SK-N-SH (cell line): ENCODE measurements around the gene PCNT. TPM values are rescaled to one million over a fixed set of nuclear protein-coding genes. Genes with fewer than 3 reads are reported as not detected.

Source experiments
- CTCF ChIA-PET: fragments of 300-600, 350-600 bp; formaldehyde crosslinking; extraction: SDS; loops from one replicate; lab custom pipeline; 2021; lab: Yijun Ruan, JAX
- POLR2A ChIA-PET: fragments of 350-600 bp; sonication (Branson Sonifier 250); formaldehyde crosslinking; extraction: SDS; loops from one replicate; lab custom pipeline; 2020; ENCODE audit warnings: antibody characterized with exemption, inconsistent platforms; lab: Yijun Ruan, JAX
- DNase-seq: peaks from one replicate; pipeline ENCODE4 v3.0.0; 2012
- H2AFZ ChIP-seq: fragments of 200-600 bp; sonication (generic); 2 replicates; pipeline ENCODE4 v1.8.1; 2016; ENCODE audit warnings: antibody characterized with exemption, mild to moderate bottlenecking, low read depth
- H3F3A ChIP-seq: fragments of 200-600 bp; sonication (generic); replicated peaks from 2 replicates; pipeline ENCODE3; 2016; ENCODE audit warnings: antibody characterized with exemption, mild to moderate bottlenecking; ENCODE audit not compliant: insufficient read depth
- H3K27ac ChIP-seq, 2 experiments: fragments of 200-500 bp in 1 of 2; fragments of 200-600 bp in 1 of 2; sonication (Bioruptor generic) in 1 of 2; sonication (generic), shearing (Covaris generic) in 1 of 2; 2 replicates each; pipeline versions ENCODE4 v1.5.1 to v1.6.1; 2014 to 2016; ENCODE audit warnings: low read depth in 2 of 2, inconsistent platforms in 1 of 2, low read length in 1 of 2, mild to moderate bottlenecking in 1 of 2, mixed read lengths in 1 of 2
- H3K27me3 ChIP-seq: fragments of 200-600 bp; sonication (generic), shearing (Covaris generic); 2 replicates; pipeline ENCODE4 v1.6.1; 2016; ENCODE audit warnings: mixed run types; ENCODE audit not compliant: insufficient read depth
- H3K36me3 ChIP-seq, 2 experiments: fragments of 200-500 bp in 1 of 2; fragments of 200-600 bp in 1 of 2; sonication (Bioruptor generic) in 1 of 2; sonication (generic) in 1 of 2; replicated peaks in 1 of 2; 2 replicates each; pipeline versions ENCODE3 to v1.5.1; 2014 to 2016; ENCODE audit warnings: low read length in 1 of 2, mild to moderate bottlenecking in 1 of 2; ENCODE audit not compliant: insufficient read depth in 2 of 2, control insufficient read depth in 1 of 2
- H3K4me1 ChIP-seq, 2 experiments: fragments of 200-500 bp in 1 of 2; fragments of 200-600 bp in 1 of 2; sonication (Bioruptor generic) in 1 of 2; sonication (generic), shearing (Covaris generic) in 1 of 2; 2 replicates each; pipeline versions ENCODE4 v1.5.1 to v1.6.1; 2014 to 2016; ENCODE audit warnings: low read depth in 1 of 2, low read length in 1 of 2, mixed run types in 1 of 2; ENCODE audit not compliant: insufficient read depth in 2 of 2, control insufficient read depth in 1 of 2
- H3K4me2 ChIP-seq: fragments of 200-600 bp; sonication (generic), shearing (Covaris generic); 2 replicates; pipeline ENCODE4 v1.6.1; 2017; ENCODE audit warnings: mixed run types
- H3K4me3 ChIP-seq, 2 experiments: fragments of 200-500 bp in 1 of 2; fragments of 200-600 bp in 1 of 2; sonication (Bioruptor generic) in 1 of 2; sonication (generic), shearing (Covaris generic) in 1 of 2; 2 replicates each; pipeline versions ENCODE4 v1.5.1 to v1.8.1; 2014 to 2016; ENCODE audit warnings: low read depth in 2 of 2, inconsistent platforms in 1 of 2, low read length in 1 of 2, mild to moderate bottlenecking in 1 of 2, mixed read lengths in 1 of 2, moderate library complexity in 1 of 2
- H3K79me2 ChIP-seq: fragments of 200-600 bp; sonication (generic); 2 replicates; pipeline ENCODE4 v1.8.1; 2017; ENCODE audit warnings: mild to moderate bottlenecking; ENCODE audit not compliant: insufficient read depth
- H3K9ac ChIP-seq: fragments of 200-600 bp; sonication (generic); 2 replicates; pipeline ENCODE4 v1.6.1; 2017; ENCODE audit warnings: mixed run types
- H3K9me2 ChIP-seq: fragments of 200-600 bp; sonication (generic); 2 replicates; pipeline ENCODE4 v1.6.1; 2017; ENCODE audit warnings: mixed run types
- H3K9me3 ChIP-seq: fragments of 200-600 bp; sonication (generic); 2 replicates; pipeline ENCODE4 v1.6.1; 2017; ENCODE audit warnings: mixed run types, mild to moderate bottlenecking, moderate library complexity
- H4K20me1 ChIP-seq: fragments of 200-600 bp; sonication (generic); 2 replicates; pipeline ENCODE4 v1.6.1; 2017; ENCODE audit warnings: mild to moderate bottlenecking, mixed run types; ENCODE audit not compliant: insufficient read depth
- CTCF ChIP-seq: fragments of 200-600 bp; sonication (generic); IDR thresholded peaks from 2 replicates; pipeline ENCODE4 v1.6.1; 2017; ENCODE audit warnings: antibody characterized with exemption, mild to moderate bottlenecking, moderate library complexity
- EP300 ChIP-seq, 2 experiments: IDR thresholded peaks; 2 replicates each; pipeline versions ENCODE4 v1.4.0 to v1.6.1; 2012; ENCODE audit warnings: borderline replicate concordance in 1 of 2, low read depth in 1 of 2, low read length in 1 of 2
- FOXJ3 ChIP-seq: sonication (generic); formaldehyde crosslinking; IDR thresholded peaks from 2 replicates; pipeline ENCODE4 v1.5.1; 2020; ENCODE audit warnings: mild to moderate bottlenecking, missing genetic modification reagents
- GATA2 ChIP-seq: sonication (generic); formaldehyde crosslinking; IDR thresholded peaks from 2 replicates; pipeline ENCODE4 v1.5.0; 2020; ENCODE audit warnings: mild to moderate bottlenecking, missing genetic modification reagents
- IRF3 ChIP-seq: fragments of 150-350 bp; IDR thresholded peaks from 2 replicates; pipeline ENCODE4 v1.6.1; 2016; ENCODE audit warnings: mild to moderate bottlenecking, low read depth, low read length
- MAX ChIP-seq: IDR thresholded peaks from 2 replicates; pipeline ENCODE4 v1.4.0; 2012; ENCODE audit warnings: low read depth
- MXI1 ChIP-seq: IDR thresholded peaks from 2 replicates; pipeline ENCODE4 v1.6.1; 2012; ENCODE audit warnings: mild to moderate bottlenecking, low read depth, low read length, improper control_type of control experiment
- POLR2AphosphoS5 ChIP-seq: IDR thresholded peaks from 2 replicates; pipeline ENCODE4 v1.6.1; 2012; ENCODE audit warnings: low read depth, low read length
- RAD21 ChIP-seq: IDR thresholded peaks from 2 replicates; pipeline ENCODE4 v1.6.1; 2012; ENCODE audit warnings: mild to moderate bottlenecking, low read length
- RCOR1 ChIP-seq: fragments of 150-350 bp; IDR thresholded peaks from 2 replicates; pipeline ENCODE4 v1.6.1; 2017; ENCODE audit warnings: antibody characterized with exemption, low read length
- REST ChIP-seq: IDR thresholded peaks from 2 replicates; pipeline ENCODE4 v1.6.1; 2012; ENCODE audit warnings: mild to moderate bottlenecking, low read depth, low read length, moderate library complexity
- SIN3A ChIP-seq: IDR thresholded peaks from 2 replicates; pipeline ENCODE4 v1.6.1; 2012; ENCODE audit warnings: low read depth, mild to moderate bottlenecking, low read length, moderate library complexity, borderline replicate concordance
- SMC3 ChIP-seq: IDR thresholded peaks from 2 replicates; pipeline ENCODE4 v1.6.1; 2012; ENCODE audit warnings: low read depth, low read length, improper control_type of control experiment
- USF1 ChIP-seq: IDR thresholded peaks from 2 replicates; pipeline ENCODE4 v1.4.0; 2012; ENCODE audit warnings: low read depth, borderline replicate concordance
- ZBTB33 ChIP-seq: IDR thresholded peaks from 2 replicates; pipeline ENCODE4 v1.4.0; 2012; ENCODE audit warnings: low read depth, borderline replicate concordance
- WGBS: methylation state at CpG from one replicate; pipeline ENCODE4 v1.1.6; 2017; ENCODE audit warnings: low lambda C conversion rate; 5-methylcytosine and 5-hydroxymethylcytosine counted together
- polyA plus RNA-seq, 3 experiments: library from polyadenylated mRNA; depleted of rRNA; stranded (reverse); fragments of >200 nt; gene quantifications; 2 replicates each; pipeline ENCODE4 v1.2.3, GENCODE V29; 2012

The PCNT gene
- polyA plus RNA-seq, 1 of the 3 experiments (the other 2 are of a cell fraction) = 15.7 TPM

GRCh38 chr21:46420241-46421190, 96.6 kb downstream of the PCNT start:
- H4K20me1 ChIP-seq = no peaks in the 10 kb centered on the region
- no peak overlapping the region for H3K27ac ChIP-seq
- TF ChIP-seq RAD21 (no peak), MAX (no peak), SIN3A (no peak), RCOR1 (no peak), CTCF (no peak), POLR2AphosphoS5 (no peak), USF1 (no peak)
- no peak for DNase-seq
- H3K36me3 ChIP-seq = peaks cover 6 to 36% of the 10 kb centered on the region in 2 experiments
- no peaks in the 10 kb centered on the region for H3K27me3 ChIP-seq
- ChIA-PET CTCF (interaction anchor here (0.8 to 1.2 kb wide), 2 partner anchors 158 to 276 kb away, joined by 3 read pairs; no protein-coding TSS in a partner anchor), POLR2A (no interaction called here)
- H3K4me3 ChIP-seq = no peak overlapping the region
- no peak overlapping the region for H3K9ac ChIP-seq
- H2AFZ ChIP-seq = no peak overlapping the region
- H3K79me2 ChIP-seq = no peaks in the 10 kb centered on the region
- WGBS = 91% methylated on average over 14 of the region's 16 CpGs
- no peaks in the 10 kb centered on the region for H3K9me2 ChIP-seq
- H3F3A ChIP-seq = no peaks in the 10 kb centered on the region
- no peaks in the 10 kb centered on the region for H3K4me1 ChIP-seq
- H3K4me2 ChIP-seq = no peak overlapping the region
- H3K9me3 ChIP-seq = no peaks in the 10 kb centered on the region

- Histone ChIP-seq H3K4me3 (no peak overlapping the region), H3K9ac (no peak overlapping the region), H3K9me3 (no peaks in the 10 kb centered on the region), H2AFZ (no peak overlapping the region), H3K4me2 (no peak overlapping the region), H4K20me1 (no peaks in the 10 kb centered on the region), H3K79me2 (no peaks in the 10 kb centered on the region), H3F3A (no peaks in the 10 kb centered on the region), H3K27me3 (no peaks in the 10 kb centered on the region), H3K36me3 (peaks cover 3 to 34% of the 10 kb centered on the region in 2 experiments), H3K4me1 (no peaks in the 10 kb centered on the region), H3K27ac (no peak overlapping the region), H3K9me2 (no peaks in the 10 kb centered on the region)
- ChIA-PET CTCF (interaction anchor here (0.8 to 1.2 kb wide), 2 partner anchors 158 to 277 kb away, joined by 3 read pairs; no protein-coding TSS in a partner anchor), POLR2A (no interaction called here)
- WGBS = 98% methylated on average over 21 of the region's 23 CpGs
- DNase-seq = no peak
- TF ChIP-seq MXI1 = no peak
- TF ChIP-seq ZBTB33 = no peak
- TF ChIP-seq SMC3 = no peak
- no peak for TF ChIP-seq FOXJ3
- no peak for TF ChIP-seq EP300 (IDR thresholded peaks at IDR 0.05; ENCODE audit: borderline replicate concordance in 1 of 2, low read depth in 1 of 2, low read length in 1 of 2)
- no peak for TF ChIP-seq IRF3
- TF ChIP-seq REST = no peak
- TF ChIP-seq GATA2 = no peak
Measured at GRCh38 chr21:46421191-46421750, 97.3 kb downstream of the PCNT start.
